Aorta (tissue), 5 donors: Measurements from ENCODE around the gene CASP14. TPM values are rescaled to one million over a fixed set of nuclear protein-coding genes. Genes with fewer than 3 reads are reported as not detected.

ENCODE experiments used
- ATAC-seq: fragments of 200-7000 bp; cut with Tn5 transposase; one replicate; pipeline ENCODE4 v1.9.1; 2022; ENCODE audit warnings: moderate library complexity; ENCODE audit not compliant: low FRiP score
- DNase-seq, 2 donors: peaks; one replicate each; pipeline ENCODE4 v3.0.0-alpha.2; 2020
- H3K27ac ChIP-seq, 2 donors: one replicate each; pipeline ENCODE4 v1.5.1; 2013; ENCODE audit warnings: low read length in 2 of 2, mild to moderate bottlenecking in 2 of 2, moderate library complexity in 2 of 2, control low read depth in 1 of 2, inconsistent platforms in 1 of 2, low read depth in 1 of 2
- H3K27me3 ChIP-seq, 2 donors: one replicate each; pipeline ENCODE4 v1.6.1; 2013; ENCODE audit warnings: control low read depth in 1 of 2, low read length in 1 of 2, mild to moderate bottlenecking in 1 of 2, moderate library complexity in 1 of 2; ENCODE audit not compliant: insufficient read depth in 2 of 2, control insufficient read depth in 1 of 2
- H3K36me3 ChIP-seq, 2 donors: one replicate each; pipeline ENCODE4 v1.6.1; 2013; ENCODE audit warnings: control low read depth in 1 of 2, low read length in 1 of 2, mild to moderate bottlenecking in 1 of 2; ENCODE audit not compliant: insufficient read depth in 2 of 2, control insufficient read depth in 1 of 2
- H3K4me1 ChIP-seq, 2 donors: one replicate each; pipeline ENCODE4 v1.6.1; 2013; ENCODE audit warnings: low read length in 2 of 2, control low read depth in 1 of 2, mild to moderate bottlenecking in 1 of 2, moderate library complexity in 1 of 2; ENCODE audit not compliant: insufficient read depth in 2 of 2, control insufficient read depth in 1 of 2
- H3K4me3 ChIP-seq, 2 donors: one replicate each; pipeline ENCODE4 v1.5.1; 2013; ENCODE audit warnings: low read length in 2 of 2, control low read depth in 1 of 2, mild to moderate bottlenecking in 1 of 2
- H3K9me3 ChIP-seq: one replicate; pipeline ENCODE4 v1.6.1; 2013; ENCODE audit warnings: mild to moderate bottlenecking, low read length; ENCODE audit not compliant: control insufficient read depth
- WGBS, 2 donors: extraction: QIAGEN DNeasy Blood & Tissue Kit; methylation state at CpG; one replicate each; pipeline ENCODE4 v1.1.7; 2013; 5-methylcytosine and 5-hydroxymethylcytosine counted together
- intact Hi-C, 2 donors: fragments of 100-400 bp; cut with DNase I; formaldehyde crosslinking; loops; one replicate each; pipeline versions ENCODE4 v1.14.2 to v1.15.0; 2022
- polyA plus RNA-seq, 2 donors: library from polyadenylated mRNA; stranded (reverse); fragments of 200-250 nt; gene quantifications; one replicate each; pipeline ENCODE4 v1.2.3, GENCODE V29; 2013
- total RNA-seq, 2 donors: library from RNA; stranded (reverse); fragmentation: NEBNext Ultra II Directional; extraction: Animal tissue kit (Norgen Biotek cat#: 25700); gene quantifications; one replicate each; pipeline ENCODE4 v1.2.1, GENCODE V29; 2021
- donor health status: healthy with polysubstance abuse.
- donor health status: Bipolar disorder and iron deficiency.
- donor health status: DM: no; HTN: no; CAD: no.
- donor health status: DM: no; HTN: no; CAD: no.
- donor health status: DM: yes; HTN: yes; CAD: no.

CASP14 gene
- total and polyA plus RNA-seq, 4 donors = not detected

- ATAC-seq = peak; percentile 62
- Histone ChIP-seq H3K4me3 (no peak overlapping the region), H3K4me1 (no peaks in the 10 kb centered on the region), H3K9me3 (peaks cover 1% of the 10 kb centered on the region), H3K27ac (no peak overlapping the region), H3K36me3 (no peaks in the 10 kb centered on the region), H3K27me3 (no peaks in the 10 kb centered on the region)
- intact Hi-C loops = loop anchor here in 1 of 2 donors (10.0 kb wide), 1 partner anchor 163 kb away; no protein-coding TSS in a partner anchor
- peak in 1 of 2 donors; percentile 22 for DNase-seq
- 64 to 76% methylated on average over 3 of the region's 3 CpGs for WGBS, 2 donors
Measured at GRCh38 chr19:15101479-15102082, 52.3 kb downstream of the CASP14 start.

GRCh38 chr19:15104003-15104402, 54.7 kb downstream of the CASP14 start:
- H3K36me3 ChIP-seq = no peaks in the 10 kb centered on the region
- H3K9me3 ChIP-seq = peaks cover 1% of the 10 kb centered on the region
- H3K4me3 ChIP-seq = no peak overlapping the region
- 95 to 97% methylated on average over 1 of the region's 1 CpG for WGBS, 2 donors
- ATAC-seq (no peak), DNase-seq (no peak)
- intact Hi-C loops = loop anchor here in 1 of 2 donors (10.0 kb wide), 1 partner anchor 161 kb away; no protein-coding TSS in a partner anchor
- H3K4me1 ChIP-seq = no peaks in the 10 kb centered on the region
- no peak overlapping the region for H3K27ac ChIP-seq
- no peaks in the 10 kb centered on the region for H3K27me3 ChIP-seq

DNA sequence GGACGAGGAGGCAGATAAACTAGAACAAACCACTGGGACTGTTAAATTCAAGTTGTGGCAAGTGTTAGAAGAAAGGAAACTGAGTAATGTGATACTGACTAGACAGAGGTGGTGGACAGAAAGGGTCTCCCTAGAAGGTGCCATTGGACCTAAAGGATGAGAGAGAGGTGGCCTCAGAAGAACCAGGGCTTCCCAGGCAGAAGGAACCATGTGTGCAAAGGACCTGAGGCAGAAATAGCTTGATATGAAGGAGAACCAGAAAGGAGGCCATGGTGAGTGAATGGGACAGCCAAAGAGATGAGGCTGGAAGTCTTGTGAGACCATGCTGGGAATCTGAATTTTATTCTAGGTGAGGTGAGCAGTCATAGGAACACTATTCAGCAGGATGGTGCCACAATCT, 55.1 kb downstream of the CASP14 start:
- H3K9me3 ChIP-seq = peaks cover 1% of the 10 kb centered on the region
- no peak for ATAC-seq
- no peak for DNase-seq
- no peaks in the 10 kb centered on the region for H3K4me1 ChIP-seq
- no peaks in the 10 kb centered on the region for H3K27me3 ChIP-seq
- H3K27ac ChIP-seq = no peak overlapping the region
- intact Hi-C loops = loop anchor here in 1 of 2 donors (10.0 kb wide), 1 partner anchor 160 kb away; no protein-coding TSS in a partner anchor
- H3K36me3 ChIP-seq = no peaks in the 10 kb centered on the region
- 62 to 81% methylated on average over 1 of the region's 1 CpG for WGBS, 2 donors
- H3K4me3 ChIP-seq = no peak overlapping the region

DNA sequence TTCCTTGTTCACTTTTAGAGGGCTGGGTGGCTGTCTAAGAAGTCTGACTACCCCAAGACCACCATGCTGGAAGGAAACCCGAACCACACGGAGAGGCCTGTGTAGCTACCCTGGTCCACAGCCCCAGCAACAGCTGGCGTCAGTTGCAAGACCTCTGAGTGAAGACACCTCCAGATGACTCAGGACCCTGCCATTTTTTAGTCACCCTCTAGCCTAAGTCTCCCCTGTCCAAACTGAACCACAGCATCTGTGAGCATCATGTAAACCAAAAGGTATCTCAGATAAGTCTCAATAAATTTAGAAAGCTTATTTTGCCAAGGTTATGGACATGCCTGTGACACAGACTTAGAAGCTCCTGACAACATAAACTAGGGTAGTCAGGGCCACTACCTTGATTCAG, 55.8 kb downstream of the CASP14 start:
- no peak overlapping the region for H3K4me3 ChIP-seq
- no peaks in the 10 kb centered on the region for H3K4me1 ChIP-seq
- ATAC-seq (no peak), DNase-seq (no peak)
- no peaks in the 10 kb centered on the region for H3K36me3 ChIP-seq
- 93 to 97% methylated on average over 3 of the region's 3 CpGs for WGBS, 2 donors
- intact Hi-C loops = loop anchor here in 1 of 2 donors (10.0 kb wide), 1 partner anchor 160 kb away; no protein-coding TSS in a partner anchor
- peaks cover 1% of the 10 kb centered on the region for H3K9me3 ChIP-seq
- H3K27ac ChIP-seq = no peak overlapping the region
- H3K27me3 ChIP-seq = no peaks in the 10 kb centered on the region

- ATAC-seq (peak; percentile 72), DNase-seq (peak; percentile 70 to 88)
- Histone ChIP-seq H3K27me3 (no peaks in the 10 kb centered on the region), H3K4me3 (peak within 1 kb of the TSS; percentile 92 to 98), H3K9me3 (no peaks in the 10 kb centered on the region), H3K27ac (peak within 1 kb of the TSS; percentile 73 to 96), H3K4me1 (no peaks in the 10 kb centered on the region), H3K36me3 (peaks cover 0 to 4% of the 10 kb centered on the region in 2 donors)
- intact Hi-C loops = loop anchor here (1.0 to 10.0 kb wide), 3 partner anchors 17 to 157 kb away; a partner anchor contains a TSS
- 1 to 2% methylated on average over 57 to 78 of the region's 78 CpGs for WGBS, 2 donors
Measured at GRCh38 chr19:15107061-15108010, 58.1 kb downstream of the CASP14 start, which contains the start of gene SYDE1. Gene SYDE1, plus strand, starts transcription at chr19:15107401. Its CDS starts 33 bp downstream, at chr19:15107434.

Other genes starting within 250 kb of the CASP14 start
- gene OR7A5, start 214.3 kb upstream of the CASP14 start, total RNA-seq = not detected
- gene OR7A5, start 214.3 kb upstream of the CASP14 start, polyA plus RNA-seq = not detected
- not detected for gene OR7C1, start 214.3 kb upstream of the CASP14 start, total RNA-seq
- under 1 TPM in 1 of 2 donors, not detected in 1; 0.13 TPM for gene OR7C1, start 214.3 kb upstream of the CASP14 start, polyA plus RNA-seq
- not detected for gene OR7A10, start 200.6 kb upstream of the CASP14 start, total RNA-seq
- not detected for gene OR7A10, start 200.6 kb upstream of the CASP14 start, polyA plus RNA-seq
- not detected for gene OR7A17, start 163.3 kb upstream of the CASP14 start, total RNA-seq
- not detected for gene OR7A17, start 163.3 kb upstream of the CASP14 start, polyA plus RNA-seq
- not detected for gene OR7C2, start 108.0 kb upstream of the CASP14 start, total RNA-seq
- not detected for gene OR7C2, start 108.0 kb upstream of the CASP14 start, polyA plus RNA-seq
- gene SLC1A6, start 69.6 kb upstream of the CASP14 start, total RNA-seq = not detected
- gene SLC1A6, start 69.6 kb upstream of the CASP14 start, polyA plus RNA-seq = under 1 TPM in 1 of 2 donors, not detected in 1; 0.13 TPM
- not detected for gene OR1I1, start 32.7 kb downstream of the CASP14 start, total RNA-seq
- gene OR1I1, start 32.7 kb downstream of the CASP14 start, polyA plus RNA-seq = under 1 TPM in 1 of 2 donors, not detected in 1; 0.13 TPM
- gene SYDE1, start 57.9 kb downstream of the CASP14 start, total RNA-seq = 10 to 100 TPM; 49.9 to 53.5 TPM
- 10 to 100 TPM; 11.4 to 35.8 TPM for gene SYDE1, start 57.9 kb downstream of the CASP14 start, polyA plus RNA-seq
- gene NOTCH3, start 151.5 kb downstream of the CASP14 start, total RNA-seq = 100 to 1,000 TPM; 376 to 423 TPM
- 100 to 1,000 TPM in 1 of 2 donors, 10 to 100 TPM in 1; 23.5 to 160 TPM for gene NOTCH3, start 151.5 kb downstream of the CASP14 start, polyA plus RNA-seq
- gene EPHX3, start 183.0 kb downstream of the CASP14 start, total RNA-seq = 1 to 10 TPM in 1 of 2 donors, under 1 TPM in 1; 0.48 to 1.0 TPM
- gene EPHX3, start 183.0 kb downstream of the CASP14 start, polyA plus RNA-seq = 1 to 10 TPM in 1 of 2 donors, not detected in 1; 1.0 TPM